GM12891 (cell line): ENCODE measurements around the gene PCCB.

ENCODE experiments used
- POLR2A ChIP-seq: IDR thresholded peaks from 2 replicates; pipeline ENCODE4 v1.6.1; 2011; ENCODE audit warnings: low read depth, low read length, control low read depth
- TAF1 ChIP-seq: IDR thresholded peaks from 2 replicates; pipeline ENCODE4 v1.6.1; 2011; ENCODE audit warnings: low read depth, low read length, control low read depth

- TF ChIP-seq TAF1 (no peak), POLR2A (no peak)
Measured at GRCh38 chr3:136330900-136331299, 80.8 kb downstream of the PCCB start.
